C4-2B (cell line): ENCODE data around the gene SYTL5.

Source experiments
- CTCF ChIP-seq: fragments of 450-650 bp; conservative IDR thresholded peaks from 2 replicates; pipeline ENCODE4 v1.5.1; 2017; ENCODE audit warnings: mild to moderate bottlenecking
- ZFX ChIP-seq: fragments of 450-650 bp; IDR thresholded peaks from 2 replicates; pipeline ENCODE4 v1.6.1; 2017

GRCh38 chrX:38099688-38100087 lies 93.3 kb downstream of the SYTL5 start:
- TF ChIP-seq CTCF (no peak), ZFX (no peak)
